CD4-positive, alpha-beta T cell treated with Interleukin-17A for 1 hour (primary cell): ENCODE results near the gene CD320.
A peak's percentile ranks its signal among the peaks of the same experiment; 100 is the strongest.
"Not testable (repeated sequence)": the region's sequence is repeated elsewhere in the genome, so short reads cannot be mapped to it uniquely, and the experiment has no call there.

Experiments used
- DNase-seq: peaks from one replicate; pipeline ENCODE4 v3.0.0-alpha.2; 2020

Gene CD320

GRCh38 chr19:8332976-8333766 is 25.0 kb upstream of the CD320 start:
- no peak for DNase-seq

GRCh38 chr19:8331263-8331845 is 23.2 kb upstream of the CD320 start:
- DNase-seq, result no peak

GRCh38 chr19:8329996-8330395 is 21.8 kb upstream of the CD320 start:
- DNase-seq, result no peak

GRCh38 chr19:8325454-8325853 is 17.3 kb upstream of the CD320 start:
- no peak for DNase-seq

GRCh38 chr19:8324186-8325050 is 16.3 kb upstream of the CD320 start:
- DNase-seq, result no peak

GRCh38 chr19:8323781-8324185 is 15.6 kb upstream of the CD320 start:
- no peak for DNase-seq

- no peak for DNase-seq
Measured at GRCh38 chr19:8322638-8322997, 14.5 kb upstream of the CD320 start.

- no peak for DNase-seq
Measured at GRCh38 chr19:8321986-8322637, 14.0 kb upstream of the CD320 start.

GRCh38 chr19:8321067-8321985 is 13.2 kb upstream of the CD320 start, which contains the start of the genes NDUFA7 and RPS28:
NDUFA7 (minus strand) TSS chr19:8321375; CDS start chr19:8321358, 17 bp downstream.
RPS28 (plus strand) TSS chr19:8321496; CDS start chr19:8321531, 35 bp downstream.
- peak; percentile 98 for DNase-seq

GRCh38 chr19:8320564-8321066 is 12.5 kb upstream of the CD320 start:
- no peak for DNase-seq

- DNase-seq, result no peak
Measured at GRCh38 chr19:8319807-8320520, 11.8 kb upstream of the CD320 start.

- DNase-seq, result not testable (repeated sequence)
Measured at GRCh38 chr19:8318835-8319234, 10.7 kb upstream of the CD320 start.

- no peak for DNase-seq
Measured at GRCh38 chr19:8316351-8317125, 8.4 kb upstream of the CD320 start.

GRCh38 chr19:8314981-8315640 is 7.0 kb upstream of the CD320 start:
- not testable (repeated sequence) for DNase-seq

GRCh38 chr19:8311461-8312260 is 3.5 kb upstream of the CD320 start:
- no peak for DNase-seq

GRCh38 chr19:8310342-8311055 is 2.3 kb upstream of the CD320 start:
- DNase-seq, result no peak

GRCh38 chr19:8308891-8309291 is 733 bp upstream of the CD320 start:
- no peak for DNase-seq

GRCh38 chr19:8307400-8307964 is 676 bp downstream of the CD320 start:
- DNase-seq, result no peak
